LoVo (cell line): Measurements from ENCODE around the gene RYR1.
A peak's percentile ranks its signal among the peaks of the same experiment; 100 is the strongest.
"Not testable (repeated sequence)": the region's sequence is repeated elsewhere in the genome, so short reads cannot be mapped to it uniquely, and the experiment has no call there.

Experiments used
- DNase-seq: peaks from one replicate; pipeline ENCODE4 v3.0.0-alpha.2; 2016; ENCODE audit warnings: low spot score

RYR1 gene

DNA sequence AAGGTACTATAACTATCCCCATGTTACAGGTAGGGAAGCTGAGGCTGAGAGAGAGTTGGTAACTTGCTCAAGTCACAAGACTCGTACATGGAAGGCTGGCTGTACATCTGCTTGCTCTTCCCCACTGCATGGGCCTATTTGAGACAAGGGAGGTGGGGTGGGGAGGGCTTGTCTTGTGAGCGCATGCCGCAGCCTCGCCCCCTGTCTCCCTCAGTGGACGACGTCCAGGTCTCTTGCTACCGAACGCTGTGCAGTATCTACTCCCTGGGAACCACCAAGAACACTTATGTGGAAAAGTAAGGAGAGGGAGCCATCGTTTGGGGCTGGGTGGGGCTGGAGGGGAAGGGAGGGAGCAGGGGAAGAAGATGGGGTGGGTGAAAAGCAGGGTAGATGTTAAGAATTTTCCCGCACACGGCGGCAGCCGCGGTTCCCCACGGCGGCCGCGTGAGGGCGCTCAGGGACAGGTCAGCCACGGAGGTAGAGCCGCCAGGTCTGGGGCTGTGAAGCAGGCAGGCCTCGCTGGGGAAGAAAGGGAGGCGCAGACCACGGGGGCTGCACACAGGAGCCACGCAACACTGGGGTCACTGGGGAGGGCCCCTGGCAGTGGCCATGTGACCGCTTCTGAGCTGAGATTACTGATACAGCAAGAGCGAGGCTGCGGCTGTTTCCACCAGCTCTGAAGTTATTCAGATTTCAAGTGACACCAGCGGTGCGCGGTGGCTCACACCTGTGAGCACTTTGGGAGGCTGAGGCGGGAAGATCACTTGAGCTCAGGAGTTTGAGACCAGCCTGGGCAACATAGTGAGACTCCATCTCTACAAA, 81.5 kb downstream of the RYR1 start:
- peak; percentile 54 for DNase-seq

DNA sequence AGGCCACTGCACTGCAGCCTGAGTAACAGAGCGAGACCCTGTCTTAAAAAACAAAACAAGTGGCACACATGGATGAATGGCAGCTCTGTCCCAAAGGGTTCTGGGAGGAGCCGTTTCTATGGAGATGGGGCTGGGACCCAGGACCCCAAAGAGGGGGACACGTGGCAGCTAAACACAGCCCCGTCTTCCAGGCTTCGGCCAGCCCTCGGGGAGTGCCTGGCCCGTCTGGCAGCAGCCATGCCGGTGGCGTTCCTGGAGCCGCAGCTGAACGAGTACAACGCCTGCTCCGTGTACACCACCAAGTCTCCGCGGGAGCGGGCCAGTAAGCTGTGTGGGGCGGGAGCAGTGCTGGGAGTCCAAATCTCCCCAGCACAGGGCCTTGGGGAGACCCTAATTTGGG, 82.4 kb downstream of the RYR1 start:
- DNase-seq: no peak

DNA sequence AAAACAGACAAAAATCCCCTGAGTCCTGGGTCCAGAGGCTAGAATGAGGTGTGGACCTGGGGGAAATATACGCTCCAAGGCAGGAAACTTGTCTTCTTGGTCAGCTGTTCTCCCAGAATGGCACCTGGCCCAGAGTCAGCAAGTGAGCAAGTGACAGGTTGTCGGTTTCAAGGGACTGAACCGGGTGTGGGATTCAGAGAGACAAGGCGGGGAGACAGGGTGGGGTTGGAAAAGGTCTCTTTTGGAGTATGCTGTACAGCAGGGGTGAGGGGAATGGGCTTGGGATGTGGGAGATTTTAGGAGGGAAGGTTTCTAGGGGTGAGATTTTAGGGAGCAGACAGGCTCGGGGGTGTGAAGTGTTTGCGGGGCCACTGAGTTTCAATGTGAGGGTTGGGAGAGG, 83.3 kb downstream of the RYR1 start:
- DNase-seq: no peak

DNA sequence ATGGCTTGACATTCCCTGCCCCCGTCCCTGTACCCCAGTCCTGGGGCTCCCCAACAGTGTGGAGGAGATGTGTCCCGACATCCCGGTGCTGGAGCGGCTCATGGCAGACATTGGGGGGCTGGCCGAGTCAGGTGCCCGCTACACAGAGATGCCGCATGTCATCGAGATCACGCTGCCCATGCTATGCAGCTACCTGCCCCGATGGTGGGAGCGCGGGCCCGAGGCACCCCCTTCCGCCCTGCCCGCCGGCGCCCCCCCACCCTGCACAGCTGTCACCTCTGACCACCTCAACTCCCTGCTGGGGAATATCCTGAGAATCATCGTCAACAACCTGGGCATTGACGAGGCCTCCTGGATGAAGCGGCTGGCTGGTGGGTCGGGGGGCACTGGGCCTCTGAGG, 83.8 kb downstream of the RYR1 start:
- no peak for DNase-seq

GRCh38 chr19:38517980-38518379, 84.5 kb downstream of the RYR1 start:
- DNase-seq: not testable (repeated sequence)

- DNase-seq: no peak
Observed at GRCh38 chr19:38519168-38519567, 85.7 kb downstream of the RYR1 start.

GRCh38 chr19:38519988-38520387, 86.5 kb downstream of the RYR1 start:
- DNase-seq: no peak

DNA sequence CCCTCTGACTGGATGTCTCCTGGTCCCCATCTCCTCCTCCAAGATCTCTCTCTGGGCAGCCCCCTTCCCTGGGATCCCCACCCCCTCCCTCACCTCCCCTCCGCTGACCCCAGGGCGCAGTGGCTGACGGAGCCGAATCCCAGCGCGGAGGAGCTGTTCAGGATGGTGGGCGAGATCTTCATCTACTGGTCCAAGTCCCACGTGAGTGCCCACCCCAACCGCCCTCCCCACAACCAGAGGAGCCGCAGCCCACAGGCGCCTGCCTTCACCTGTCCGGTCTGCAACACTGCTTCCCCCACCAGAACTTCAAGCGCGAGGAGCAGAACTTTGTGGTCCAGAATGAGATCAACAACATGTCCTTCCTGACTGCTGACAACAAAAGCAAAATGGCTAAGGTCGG, 89.4 kb downstream of the RYR1 start:
- no peak for DNase-seq

DNA sequence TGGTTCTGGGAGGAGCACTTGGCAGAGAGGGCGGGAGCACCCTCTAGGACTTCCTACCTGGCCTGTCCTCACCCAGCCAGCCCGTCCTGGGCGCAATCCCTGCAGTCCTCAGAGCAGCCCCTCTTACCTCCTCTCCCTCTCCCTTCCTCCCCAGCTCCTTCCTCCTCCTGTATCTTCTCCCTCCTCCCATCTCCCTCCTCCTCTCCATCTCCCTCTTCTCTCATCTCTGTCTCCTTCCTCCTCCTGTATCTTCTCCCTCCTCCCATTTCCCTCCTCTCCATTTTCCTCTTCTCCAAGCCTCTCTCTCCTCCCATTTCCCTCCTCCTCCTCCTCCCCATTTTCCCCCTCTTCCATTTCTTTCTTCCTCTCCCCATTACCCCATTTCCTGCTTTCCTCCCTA, 89.8 kb downstream of the RYR1 start:
- DNase-seq: no peak

DNA sequence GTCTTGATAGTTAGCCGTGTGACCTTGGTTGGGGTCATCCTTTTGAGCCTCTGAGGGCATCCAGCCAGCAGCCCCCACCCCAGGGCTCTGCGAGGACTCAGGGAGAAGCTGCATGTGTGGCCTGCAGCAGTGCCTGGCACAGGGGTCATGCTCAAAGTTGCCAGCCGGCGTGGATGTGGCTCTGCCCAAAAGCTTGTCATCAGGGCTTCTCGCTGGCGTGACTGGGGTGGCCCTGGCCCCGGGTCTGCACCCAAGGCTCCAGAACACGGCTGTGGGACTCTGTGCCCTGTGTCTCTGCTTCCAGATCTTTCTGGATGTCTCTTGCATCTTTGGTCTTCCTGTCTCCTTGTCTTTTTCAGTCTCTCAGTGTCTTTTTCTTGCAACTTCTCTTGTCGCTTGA, 90.9 kb downstream of the RYR1 start:
- DNase-seq: no peak

GRCh38 chr19:38524994-38525634, 91.6 kb downstream of the RYR1 start:
- DNase-seq: no peak

DNA sequence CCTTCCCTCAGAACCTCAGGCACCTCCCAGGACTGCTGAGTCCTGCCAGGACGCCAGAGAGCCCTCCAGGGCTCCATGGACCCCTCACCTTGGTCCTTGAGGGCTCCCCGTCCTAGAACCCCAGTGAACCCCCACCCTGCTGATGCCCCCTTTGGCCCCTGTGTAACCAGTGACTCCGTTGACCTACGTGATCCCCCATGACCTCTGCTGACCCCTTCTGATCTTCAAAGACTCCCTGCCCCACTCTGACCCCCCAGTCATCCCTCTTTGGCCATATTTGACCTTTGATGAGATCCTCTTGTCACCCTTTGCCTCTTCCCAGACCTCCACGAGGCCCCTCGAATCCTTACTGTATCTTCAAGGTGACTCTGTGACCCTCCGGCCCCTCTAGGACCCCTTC, 92.9 kb downstream of the RYR1 start:
- no peak for DNase-seq

DNA sequence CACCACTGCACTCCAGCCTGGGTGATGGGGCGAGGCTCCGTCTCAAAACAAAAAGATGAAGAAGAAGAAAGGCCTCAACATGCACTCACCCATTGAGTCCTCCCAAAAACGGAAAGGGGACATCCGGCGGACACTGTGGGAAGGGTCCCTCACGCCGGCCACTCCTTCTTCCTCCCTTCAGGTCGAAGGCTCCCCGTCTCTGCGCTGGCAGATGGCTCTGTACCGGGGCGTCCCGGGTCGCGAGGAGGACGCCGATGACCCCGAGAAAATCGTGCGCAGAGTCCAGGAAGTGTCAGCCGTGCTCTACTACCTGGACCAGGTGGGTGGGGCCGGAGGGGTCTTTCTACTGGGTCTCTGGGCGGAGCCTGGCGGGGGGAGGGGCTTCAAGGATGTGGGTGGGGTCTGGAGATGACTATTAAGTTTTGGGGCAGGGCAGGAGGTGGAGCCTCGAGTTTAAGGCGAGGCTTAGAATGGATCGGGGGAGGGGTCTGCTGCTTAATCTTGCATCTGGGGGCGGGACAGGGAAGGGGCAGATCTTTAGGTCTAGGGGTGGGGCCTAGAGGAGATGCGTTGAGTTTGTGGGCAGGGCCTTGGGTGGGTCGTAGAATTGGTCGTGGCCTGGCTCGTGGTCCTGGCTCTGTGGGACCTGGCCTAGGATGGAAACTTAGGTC, 94.1 kb downstream of the RYR1 start:
- no peak for DNase-seq

DNA sequence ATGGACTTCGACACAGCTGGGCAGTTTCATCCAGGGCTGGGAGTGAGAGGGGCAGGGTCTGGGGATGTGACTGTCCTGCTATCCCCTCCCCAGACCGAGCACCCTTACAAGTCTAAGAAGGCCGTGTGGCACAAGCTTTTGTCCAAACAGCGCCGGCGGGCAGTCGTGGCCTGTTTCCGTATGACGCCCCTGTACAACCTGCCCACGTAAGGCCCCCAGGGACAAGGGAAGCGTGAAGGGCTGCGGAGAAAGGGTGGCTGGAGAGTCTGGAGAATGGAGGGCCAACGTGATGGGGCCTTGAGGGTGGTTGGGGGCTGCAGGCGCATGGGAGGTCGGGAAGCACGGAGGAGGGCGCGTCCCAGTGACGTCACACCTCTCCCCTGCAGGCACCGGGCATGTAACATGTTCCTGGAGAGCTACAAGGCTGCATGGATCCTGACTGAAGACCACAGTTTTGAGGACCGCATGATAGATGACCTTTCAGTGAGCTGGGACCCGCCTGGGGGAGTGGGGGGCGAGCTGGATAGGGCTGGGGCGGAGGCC, 94.8 kb downstream of the RYR1 start:
- no peak for DNase-seq

DNA sequence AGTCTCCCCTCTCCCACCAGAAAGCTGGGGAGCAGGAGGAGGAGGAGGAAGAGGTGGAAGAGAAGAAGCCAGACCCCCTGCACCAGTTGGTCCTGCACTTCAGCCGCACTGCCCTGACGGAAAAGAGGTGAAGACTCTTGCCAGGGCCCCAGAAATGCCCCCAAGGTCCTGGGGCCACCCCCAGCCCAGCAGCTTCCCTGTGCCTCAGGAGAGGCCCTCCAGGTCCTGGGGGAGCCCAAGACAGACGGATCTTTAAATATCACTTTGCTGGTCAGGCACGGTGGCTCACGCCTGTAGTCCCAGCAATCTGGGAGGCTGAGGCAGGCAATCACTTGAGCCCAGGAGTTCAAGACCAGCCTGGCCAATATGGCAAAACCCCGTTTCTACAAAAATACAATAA, 95.4 kb downstream of the RYR1 start:
- no peak for DNase-seq

GRCh38 chr19:38531515-38531914, 98.0 kb downstream of the RYR1 start:
- no peak for DNase-seq

DNA sequence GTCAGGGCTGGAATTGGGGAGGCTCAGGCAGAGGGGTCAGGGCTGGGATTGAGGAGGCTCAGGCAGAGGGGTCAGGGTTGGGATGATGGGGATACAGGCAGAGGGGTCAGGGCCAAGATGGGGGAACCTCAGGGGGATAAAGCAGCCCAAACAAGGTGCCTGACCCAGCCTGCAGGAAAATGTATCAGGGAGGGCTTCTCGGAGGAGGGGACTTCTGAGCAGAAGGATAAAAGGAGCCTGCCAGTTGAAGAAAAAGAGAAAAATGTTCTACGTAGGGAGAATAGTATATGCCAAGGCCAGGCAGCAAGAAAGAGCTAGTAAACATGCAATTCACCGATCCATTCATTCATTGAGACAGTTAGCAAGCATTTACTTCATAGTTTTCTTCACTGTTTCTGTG, 99.4 kb downstream of the RYR1 start:
- DNase-seq: no peak

- no peak for DNase-seq
Observed at GRCh38 chr19:38534574-38534973, 101.1 kb downstream of the RYR1 start.

- DNase-seq: no peak
Observed at GRCh38 chr19:38535212-38535611, 101.7 kb downstream of the RYR1 start.

- DNase-seq: no peak
Observed at GRCh38 chr19:38537071-38537936, 103.8 kb downstream of the RYR1 start.

DNA sequence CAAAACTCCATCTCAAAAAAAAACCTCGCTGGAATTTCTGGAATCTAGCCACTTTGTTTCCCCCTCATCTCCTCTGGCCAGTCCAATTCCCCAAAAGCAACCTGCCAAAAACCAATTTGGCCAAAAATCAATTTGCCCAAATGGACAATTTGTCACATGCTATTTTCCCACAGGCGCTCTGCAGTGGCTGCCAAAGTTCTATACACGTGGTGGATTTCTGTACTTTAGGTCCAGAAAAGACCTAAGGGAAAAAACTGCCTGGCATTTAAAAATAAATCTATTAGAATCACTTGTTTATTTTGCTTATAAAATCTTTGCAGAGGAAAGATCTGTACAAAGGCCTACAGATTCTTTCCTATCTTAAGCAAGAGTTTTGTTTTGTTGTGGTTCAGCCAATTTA, 104.9 kb downstream of the RYR1 start:
- DNase-seq: no peak
